HL-60 (cell line): Measurements from ENCODE around the gene CAPZA2.
"Not testable (repeated sequence)": the region's sequence is repeated elsewhere in the genome, so short reads cannot be mapped to it uniquely, and the experiment has no call there.

ENCODE experiments used
- DNase-seq, 2 experiments: peaks; one replicate each; pipeline ENCODE4 v3.0.0-alpha.2; 2010 to 2020; ENCODE audit warnings: low read depth in 1 of 2, low spot score in 1 of 2
- H3K27ac ChIP-seq: fragments of 250-450 bp; sonication (Bioruptor Pico); replicated peaks from 2 replicates; pipeline ENCODE4 v1.5.1; 2020; ENCODE audit warnings: mild to moderate bottlenecking, moderate library complexity
- H3K27me3 ChIP-seq: fragments of 250-450 bp; sonication (Bioruptor Pico); 2 replicates; pipeline ENCODE4 v1.5.1; 2021; ENCODE audit warnings: mild to moderate bottlenecking, moderate library complexity; ENCODE audit not compliant: insufficient read depth, poor library complexity, severe bottlenecking
- H3K4me3 ChIP-seq: replicated peaks from 2 replicates; pipeline ENCODE4 v1.5.1; 2011; ENCODE audit warnings: mild to moderate bottlenecking, control low read depth, low read length; ENCODE audit not compliant: insufficient read depth
- GABPA ChIP-seq: IDR thresholded peaks from 2 replicates; pipeline ENCODE4 v1.6.1; 2012; ENCODE audit warnings: low read depth
- POLR2AphosphoS5 ChIP-seq: IDR thresholded peaks from 2 replicates; pipeline ENCODE4 v1.6.1; 2012; ENCODE audit warnings: low read depth
- SPI1 ChIP-seq: IDR thresholded peaks from 2 replicates; pipeline ENCODE4 v1.6.1; 2012; ENCODE audit warnings: low read depth, mild to moderate bottlenecking, borderline replicate concordance
- TF ChIP-seq, protein P1 (sequence below): IDR thresholded peaks from one replicate; pipeline ENCODE4 v1.5.1; 2011; ENCODE audit warnings: low read length, control low read depth, inconsistent platforms; ENCODE audit not compliant: insufficient read depth
- TF ChIP-seq, protein P2 (sequence below): IDR thresholded peaks from 2 replicates; pipeline ENCODE4 v1.6.1; 2012; ENCODE audit warnings: low read depth; ENCODE audit not compliant: insufficient replicate concordance

The CAPZA2 gene

DNA sequence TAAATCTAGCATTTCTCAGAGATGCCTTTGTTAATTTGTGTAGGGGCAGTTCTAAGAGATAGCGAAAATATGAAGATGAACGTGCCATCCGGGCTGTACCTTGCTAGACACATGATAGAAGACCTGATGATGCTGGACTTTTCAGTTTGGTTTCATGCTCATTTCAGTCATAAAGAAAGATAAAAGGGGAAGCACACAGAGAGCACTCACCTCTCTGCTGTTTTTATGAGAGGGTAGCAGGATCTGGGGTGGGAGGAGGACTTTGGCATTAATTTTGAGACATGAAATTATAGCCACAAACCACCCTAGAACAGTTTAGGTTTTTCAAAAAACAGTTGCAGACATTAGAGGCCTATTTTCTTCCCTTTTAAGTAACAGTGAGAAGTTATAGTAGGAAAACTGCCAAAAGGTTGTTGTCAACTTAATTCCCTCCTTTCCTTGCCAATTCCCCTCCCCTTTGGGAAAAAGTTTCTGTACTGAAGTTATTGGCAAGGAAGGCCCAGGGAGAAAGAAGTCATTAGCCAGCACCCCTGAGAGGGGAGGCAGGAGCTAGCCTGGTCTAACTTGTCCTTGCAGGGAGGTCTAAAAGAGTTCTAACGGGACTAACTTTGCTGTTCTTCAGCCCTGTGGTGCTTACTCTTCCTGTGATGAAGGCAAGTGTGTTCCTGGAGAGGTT, 93.6 kb downstream of the CAPZA2 start:
- Histone ChIP-seq H3K27me3 (no peaks in the 10 kb centered on the region), H3K4me3 (no peak overlapping the region), H3K27ac (no peak overlapping the region)
- DNase-seq, result no peak
- TF ChIP-seq, protein P1, sequence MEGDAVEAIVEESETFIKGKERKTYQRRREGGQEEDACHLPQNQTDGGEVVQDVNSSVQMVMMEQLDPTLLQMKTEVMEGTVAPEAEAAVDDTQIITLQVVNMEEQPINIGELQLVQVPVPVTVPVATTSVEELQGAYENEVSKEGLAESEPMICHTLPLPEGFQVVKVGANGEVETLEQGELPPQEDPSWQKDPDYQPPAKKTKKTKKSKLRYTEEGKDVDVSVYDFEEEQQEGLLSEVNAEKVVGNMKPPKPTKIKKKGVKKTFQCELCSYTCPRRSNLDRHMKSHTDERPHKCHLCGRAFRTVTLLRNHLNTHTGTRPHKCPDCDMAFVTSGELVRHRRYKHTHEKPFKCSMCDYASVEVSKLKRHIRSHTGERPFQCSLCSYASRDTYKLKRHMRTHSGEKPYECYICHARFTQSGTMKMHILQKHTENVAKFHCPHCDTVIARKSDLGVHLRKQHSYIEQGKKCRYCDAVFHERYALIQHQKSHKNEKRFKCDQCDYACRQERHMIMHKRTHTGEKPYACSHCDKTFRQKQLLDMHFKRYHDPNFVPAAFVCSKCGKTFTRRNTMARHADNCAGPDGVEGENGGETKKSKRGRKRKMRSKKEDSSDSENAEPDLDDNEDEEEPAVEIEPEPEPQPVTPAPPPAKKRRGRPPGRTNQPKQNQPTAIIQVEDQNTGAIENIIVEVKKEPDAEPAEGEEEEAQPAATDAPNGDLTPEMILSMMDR, result no peak
- TF ChIP-seq POLR2AphosphoS5, result no peak

DNA sequence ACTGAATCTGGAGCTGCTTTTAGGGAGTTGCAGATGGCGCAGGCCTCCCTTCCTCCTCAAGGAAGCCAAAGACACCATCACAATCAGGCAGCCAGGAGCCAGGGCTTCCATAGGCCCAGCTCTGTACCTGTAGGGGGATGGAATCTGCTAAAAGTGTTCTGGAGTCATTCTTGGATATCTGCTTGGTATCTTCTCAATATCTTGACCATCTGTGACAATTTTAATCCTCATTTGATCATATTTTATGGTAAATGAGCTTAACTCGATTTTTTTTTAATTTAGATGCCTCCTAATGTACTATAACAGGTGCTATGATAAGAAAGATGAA, 94.1 kb downstream of the CAPZA2 start:
- no peak overlapping the region for H3K4me3 ChIP-seq
- no peak for DNase-seq
- no peaks in the 10 kb centered on the region for H3K27me3 ChIP-seq
- TF ChIP-seq GABPA (no peak), POLR2AphosphoS5 (no peak), SPI1 (no peak)
- TF ChIP-seq, protein P2, sequence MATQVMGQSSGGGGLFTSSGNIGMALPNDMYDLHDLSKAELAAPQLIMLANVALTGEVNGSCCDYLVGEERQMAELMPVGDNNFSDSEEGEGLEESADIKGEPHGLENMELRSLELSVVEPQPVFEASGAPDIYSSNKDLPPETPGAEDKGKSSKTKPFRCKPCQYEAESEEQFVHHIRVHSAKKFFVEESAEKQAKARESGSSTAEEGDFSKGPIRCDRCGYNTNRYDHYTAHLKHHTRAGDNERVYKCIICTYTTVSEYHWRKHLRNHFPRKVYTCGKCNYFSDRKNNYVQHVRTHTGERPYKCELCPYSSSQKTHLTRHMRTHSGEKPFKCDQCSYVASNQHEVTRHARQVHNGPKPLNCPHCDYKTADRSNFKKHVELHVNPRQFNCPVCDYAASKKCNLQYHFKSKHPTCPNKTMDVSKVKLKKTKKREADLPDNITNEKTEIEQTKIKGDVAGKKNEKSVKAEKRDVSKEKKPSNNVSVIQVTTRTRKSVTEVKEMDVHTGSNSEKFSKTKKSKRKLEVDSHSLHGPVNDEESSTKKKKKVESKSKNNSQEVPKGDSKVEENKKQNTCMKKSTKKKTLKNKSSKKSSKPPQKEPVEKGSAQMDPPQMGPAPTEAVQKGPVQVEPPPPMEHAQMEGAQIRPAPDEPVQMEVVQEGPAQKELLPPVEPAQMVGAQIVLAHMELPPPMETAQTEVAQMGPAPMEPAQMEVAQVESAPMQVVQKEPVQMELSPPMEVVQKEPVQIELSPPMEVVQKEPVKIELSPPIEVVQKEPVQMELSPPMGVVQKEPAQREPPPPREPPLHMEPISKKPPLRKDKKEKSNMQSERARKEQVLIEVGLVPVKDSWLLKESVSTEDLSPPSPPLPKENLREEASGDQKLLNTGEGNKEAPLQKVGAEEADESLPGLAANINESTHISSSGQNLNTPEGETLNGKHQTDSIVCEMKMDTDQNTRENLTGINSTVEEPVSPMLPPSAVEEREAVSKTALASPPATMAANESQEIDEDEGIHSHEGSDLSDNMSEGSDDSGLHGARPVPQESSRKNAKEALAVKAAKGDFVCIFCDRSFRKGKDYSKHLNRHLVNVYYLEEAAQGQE, result no peak
- TF ChIP-seq, protein P1, result no peak
- H3K27ac ChIP-seq, result no peak overlapping the region

DNA sequence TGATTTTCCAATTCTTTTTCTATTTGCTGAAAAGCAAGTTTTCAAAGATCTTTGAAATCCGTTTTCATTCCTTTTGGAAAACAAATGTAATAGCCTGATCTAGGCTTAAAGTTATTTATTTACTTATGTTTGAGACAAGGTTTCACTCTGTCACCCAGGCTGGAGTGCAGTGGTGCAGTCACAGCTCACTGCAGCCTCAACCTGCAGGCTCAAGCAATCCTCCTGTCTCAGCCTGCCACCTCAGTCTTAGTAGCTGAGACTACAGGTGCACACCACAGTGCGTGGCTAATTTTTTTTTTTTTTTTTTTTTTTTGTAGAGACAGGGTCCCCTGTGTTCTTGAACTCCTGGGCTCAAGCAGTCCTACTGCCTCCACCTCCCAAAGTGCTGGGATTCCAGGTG, 95.5 kb downstream of the CAPZA2 start:
- DNase-seq, result no peak
- H3K27me3 ChIP-seq, result no peaks in the 10 kb centered on the region
- H3K27ac ChIP-seq, result no peak overlapping the region
- no peak overlapping the region for H3K4me3 ChIP-seq
- TF ChIP-seq, protein P1, result no peak
- no peak for TF ChIP-seq POLR2AphosphoS5
- TF ChIP-seq SPI1, result no peak
- TF ChIP-seq, protein P2, result no peak
- no peak for TF ChIP-seq GABPA

DNA sequence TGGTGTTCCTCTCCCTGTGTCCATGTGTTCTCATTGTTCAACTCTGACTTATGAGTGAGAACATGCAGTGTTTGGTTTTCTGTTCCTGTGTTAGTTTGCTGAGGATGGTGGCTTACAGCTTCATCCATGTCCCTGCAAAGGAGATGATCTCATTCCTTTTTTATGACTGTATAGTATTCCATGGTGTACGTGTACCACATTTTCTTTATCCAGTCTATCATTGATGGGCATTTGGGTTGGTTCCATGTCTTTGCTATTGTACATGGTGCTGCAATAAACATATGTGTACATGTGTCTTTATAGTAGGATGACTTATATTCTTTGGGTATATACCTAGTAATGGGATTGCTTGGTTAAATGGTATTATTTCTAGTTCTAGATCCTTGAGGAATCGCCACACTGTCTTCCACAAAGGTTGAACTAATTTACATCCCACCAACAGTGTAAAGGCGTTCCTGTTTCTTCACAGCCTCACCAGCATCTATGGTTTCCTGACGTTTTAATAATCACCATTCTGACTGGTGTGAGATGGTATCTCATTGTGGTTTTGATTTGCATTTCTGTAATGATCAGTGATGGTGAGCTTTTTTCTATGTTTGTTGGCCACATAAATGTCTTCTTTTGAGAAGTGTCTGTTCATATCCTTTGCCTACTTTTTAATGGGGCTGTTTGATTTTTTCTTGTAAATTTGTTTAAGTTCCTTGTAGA, 99.7 kb downstream of the CAPZA2 start:
- DNase-seq, H3K27ac ChIP-seq, H3K27me3 ChIP-seq, H3K4me3 ChIP-seq: not testable (repeated sequence)
